GM10266 (cell line): ENCODE data around the gene GUCY1A2.

Experiments used
- DNase-seq: peaks from one replicate; pipeline ENCODE4 v3.0.0; 2012; ENCODE audit errors: extremely low spot score
- TF ChIP-seq, protein P1 (sequence below): IDR thresholded peaks from 2 replicates; pipeline ENCODE4 v1.5.1; 2012; ENCODE audit warnings: mild to moderate bottlenecking, low read depth; ENCODE audit not compliant: control insufficient read depth, insufficient read depth; ENCODE audit errors: missing control alignments

The GUCY1A2 gene

GRCh38 chr11:106875013-106875412, 143.3 kb downstream of the GUCY1A2 start:
- TF ChIP-seq, protein P1, sequence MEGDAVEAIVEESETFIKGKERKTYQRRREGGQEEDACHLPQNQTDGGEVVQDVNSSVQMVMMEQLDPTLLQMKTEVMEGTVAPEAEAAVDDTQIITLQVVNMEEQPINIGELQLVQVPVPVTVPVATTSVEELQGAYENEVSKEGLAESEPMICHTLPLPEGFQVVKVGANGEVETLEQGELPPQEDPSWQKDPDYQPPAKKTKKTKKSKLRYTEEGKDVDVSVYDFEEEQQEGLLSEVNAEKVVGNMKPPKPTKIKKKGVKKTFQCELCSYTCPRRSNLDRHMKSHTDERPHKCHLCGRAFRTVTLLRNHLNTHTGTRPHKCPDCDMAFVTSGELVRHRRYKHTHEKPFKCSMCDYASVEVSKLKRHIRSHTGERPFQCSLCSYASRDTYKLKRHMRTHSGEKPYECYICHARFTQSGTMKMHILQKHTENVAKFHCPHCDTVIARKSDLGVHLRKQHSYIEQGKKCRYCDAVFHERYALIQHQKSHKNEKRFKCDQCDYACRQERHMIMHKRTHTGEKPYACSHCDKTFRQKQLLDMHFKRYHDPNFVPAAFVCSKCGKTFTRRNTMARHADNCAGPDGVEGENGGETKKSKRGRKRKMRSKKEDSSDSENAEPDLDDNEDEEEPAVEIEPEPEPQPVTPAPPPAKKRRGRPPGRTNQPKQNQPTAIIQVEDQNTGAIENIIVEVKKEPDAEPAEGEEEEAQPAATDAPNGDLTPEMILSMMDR: no peak
- DNase-seq: no peak

GRCh38 chr11:106872246-106872645, 146.0 kb downstream of the GUCY1A2 start:
- TF ChIP-seq, protein P1: no peak
- DNase-seq: no peak

GRCh38 chr11:106858200-106858599, 160.1 kb downstream of the GUCY1A2 start:
- DNase-seq: no peak
- TF ChIP-seq, protein P1: no peak

DNA sequence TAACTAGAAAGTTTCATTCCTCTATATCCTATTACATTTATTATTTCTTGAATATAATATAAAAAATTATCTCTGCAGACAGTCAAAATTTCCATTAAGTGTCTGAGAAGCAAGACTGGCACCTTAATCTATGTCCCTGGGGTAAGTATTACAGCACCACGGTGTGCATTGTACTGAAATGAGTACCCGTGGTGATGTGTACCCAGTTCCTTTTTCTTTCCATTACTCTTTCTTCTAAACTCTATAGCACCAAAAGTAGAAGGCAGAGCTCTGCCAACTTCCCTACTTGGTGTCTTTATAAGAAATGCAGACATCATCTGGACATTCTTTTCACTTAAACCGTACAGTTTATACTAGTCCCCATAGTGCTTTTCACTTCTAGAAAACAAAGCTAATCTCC, 161.7 kb downstream of the GUCY1A2 start:
- TF ChIP-seq, protein P1: no peak
- DNase-seq: no peak

- TF ChIP-seq, protein P1: no peak
- DNase-seq: no peak
Measured at GRCh38 chr11:106854429-106854828, 163.8 kb downstream of the GUCY1A2 start.

DNA sequence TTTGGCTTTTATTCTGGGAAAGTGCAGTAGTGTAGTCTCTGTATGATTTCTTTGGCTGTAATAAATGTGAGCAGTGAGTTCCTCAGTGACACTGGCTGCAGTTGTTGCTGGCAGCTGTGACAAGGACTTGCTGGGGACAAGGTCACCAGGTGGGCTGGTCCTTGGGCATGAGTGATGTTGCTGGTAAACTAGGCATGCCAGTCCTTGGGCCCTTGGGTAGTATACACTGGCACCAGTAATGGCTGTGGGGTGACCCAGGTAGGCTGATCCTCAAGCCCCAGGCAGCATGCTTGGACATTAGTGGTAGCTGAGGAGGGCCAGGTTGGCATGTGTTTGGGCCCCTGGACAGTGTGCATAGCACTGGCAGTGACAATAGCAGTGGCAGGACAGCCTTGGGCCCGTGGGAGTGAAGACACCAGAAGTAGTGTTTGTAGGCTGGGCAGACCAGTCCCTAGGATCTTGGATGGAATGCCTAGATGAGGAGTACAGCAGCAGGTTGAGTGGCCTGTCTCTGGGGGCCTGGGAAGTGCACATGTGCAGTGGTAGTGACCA, 164.3 kb downstream of the GUCY1A2 start:
- no peak for DNase-seq
- TF ChIP-seq, protein P1: no peak

- no peak for DNase-seq
- TF ChIP-seq, protein P1: no peak
Measured at GRCh38 chr11:106852779-106853178, 165.5 kb downstream of the GUCY1A2 start.
